GM18502 (cell line): ENCODE data around the gene NIBAN1.
"Not testable (repeated sequence)": the region's sequence is repeated elsewhere in the genome, so short reads cannot be mapped to it uniquely, and the experiment has no call there.

Source experiments
- ATAC-seq: cut with Tn5 transposase; IDR thresholded peaks from one replicate; pipeline ENCODE4 v1.9.1; 2021; ENCODE audit warnings: mild to moderate bottlenecking; ENCODE audit not compliant: unreplicated experiment, poor library complexity

NIBAN1 gene, protein sequence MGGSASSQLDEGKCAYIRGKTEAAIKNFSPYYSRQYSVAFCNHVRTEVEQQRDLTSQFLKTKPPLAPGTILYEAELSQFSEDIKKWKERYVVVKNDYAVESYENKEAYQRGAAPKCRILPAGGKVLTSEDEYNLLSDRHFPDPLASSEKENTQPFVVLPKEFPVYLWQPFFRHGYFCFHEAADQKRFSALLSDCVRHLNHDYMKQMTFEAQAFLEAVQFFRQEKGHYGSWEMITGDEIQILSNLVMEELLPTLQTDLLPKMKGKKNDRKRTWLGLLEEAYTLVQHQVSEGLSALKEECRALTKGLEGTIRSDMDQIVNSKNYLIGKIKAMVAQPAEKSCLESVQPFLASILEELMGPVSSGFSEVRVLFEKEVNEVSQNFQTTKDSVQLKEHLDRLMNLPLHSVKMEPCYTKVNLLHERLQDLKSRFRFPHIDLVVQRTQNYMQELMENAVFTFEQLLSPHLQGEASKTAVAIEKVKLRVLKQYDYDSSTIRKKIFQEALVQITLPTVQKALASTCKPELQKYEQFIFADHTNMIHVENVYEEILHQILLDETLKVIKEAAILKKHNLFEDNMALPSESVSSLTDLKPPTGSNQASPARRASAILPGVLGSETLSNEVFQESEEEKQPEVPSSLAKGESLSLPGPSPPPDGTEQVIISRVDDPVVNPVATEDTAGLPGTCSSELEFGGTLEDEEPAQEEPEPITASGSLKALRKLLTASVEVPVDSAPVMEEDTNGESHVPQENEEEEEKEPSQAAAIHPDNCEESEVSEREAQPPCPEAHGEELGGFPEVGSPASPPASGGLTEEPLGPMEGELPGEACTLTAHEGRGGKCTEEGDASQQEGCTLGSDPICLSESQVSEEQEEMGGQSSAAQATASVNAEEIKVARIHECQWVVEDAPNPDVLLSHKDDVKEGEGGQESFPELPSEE

DNA sequence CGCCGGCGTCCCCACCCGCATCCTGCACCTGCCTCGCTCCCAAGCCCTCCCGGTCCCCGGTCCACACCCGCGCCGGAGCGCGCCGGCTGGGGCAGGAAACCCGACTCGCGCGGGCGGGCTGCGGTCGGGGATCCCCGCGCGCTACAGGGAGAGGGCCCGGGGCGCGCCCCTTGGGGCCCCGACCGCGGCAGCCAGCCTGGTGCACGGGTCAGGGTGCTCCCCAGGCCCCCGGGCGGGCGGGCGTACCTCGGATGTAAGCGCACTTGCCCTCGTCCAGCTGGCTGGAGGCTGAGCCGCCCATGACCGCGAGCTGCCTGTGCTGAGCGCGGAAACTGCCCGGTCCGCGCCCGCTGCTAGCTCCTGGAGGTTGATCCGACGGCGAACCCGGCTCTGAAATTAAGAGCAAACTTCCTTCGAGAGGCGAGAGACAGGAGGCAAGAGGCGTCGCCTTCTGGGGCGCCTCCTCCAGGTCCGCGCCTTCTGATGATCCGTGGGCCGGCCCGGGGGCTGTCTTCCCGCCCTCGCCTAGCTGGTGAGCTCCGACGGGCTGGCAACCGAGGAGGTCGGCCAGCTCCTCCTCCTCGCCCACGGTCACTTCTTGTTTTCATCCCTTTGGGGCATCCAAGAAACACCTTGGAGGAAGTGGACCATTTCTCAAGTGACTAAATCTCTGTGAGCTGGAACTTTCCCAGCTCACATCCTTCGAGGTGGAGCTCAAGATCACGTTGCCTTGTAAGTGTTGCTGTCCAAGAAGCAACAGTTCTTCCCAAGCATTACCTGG is at the start of gene NIBAN1:
Gene NIBAN1, minus strand, starts transcription at position 453 of the 781 bp plus-strand sequence. Its CDS starts 152 bp downstream, at position 301.
- ATAC-seq, result peak; percentile 66

DNA sequence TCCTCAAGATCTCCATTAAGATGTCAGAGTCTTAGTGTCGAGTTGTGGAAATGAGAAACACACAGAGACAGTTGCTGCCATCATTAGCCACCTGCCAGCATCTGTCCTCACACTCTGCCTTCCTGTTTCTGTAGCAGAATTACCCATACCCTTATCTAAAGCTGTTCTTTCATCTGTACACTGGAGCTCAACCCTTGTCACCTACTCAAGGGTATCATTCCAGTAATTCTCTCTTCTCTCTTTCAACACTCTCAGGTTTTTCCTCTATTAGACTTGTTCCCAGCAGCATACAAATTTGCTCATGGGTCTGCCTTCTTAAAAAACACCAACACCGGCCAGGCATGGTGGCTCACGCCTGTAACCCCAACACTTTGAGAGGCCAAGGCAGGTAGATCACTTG is 43.7 kb upstream of the NIBAN1 start:
- ATAC-seq, result no peak

DNA sequence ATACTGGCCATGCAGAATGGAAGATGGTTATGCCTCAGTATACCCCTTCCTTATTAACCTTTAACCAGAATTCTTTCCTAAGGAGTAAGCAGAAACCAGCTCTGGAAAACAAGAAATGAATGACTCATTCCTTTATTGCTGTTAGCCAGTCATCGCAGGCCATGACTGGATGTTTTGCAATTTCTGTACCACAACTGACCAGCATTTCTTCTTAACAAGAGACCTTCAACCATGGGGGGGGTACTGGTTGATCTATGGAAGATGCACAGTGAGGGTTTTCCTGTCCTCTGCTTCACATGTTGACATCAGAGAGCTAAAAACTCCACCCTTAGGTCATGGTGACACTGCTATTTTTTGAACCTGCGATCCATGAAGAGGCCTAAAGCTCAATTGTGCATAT is 43.0 kb upstream of the NIBAN1 start:
- ATAC-seq, result no peak

DNA sequence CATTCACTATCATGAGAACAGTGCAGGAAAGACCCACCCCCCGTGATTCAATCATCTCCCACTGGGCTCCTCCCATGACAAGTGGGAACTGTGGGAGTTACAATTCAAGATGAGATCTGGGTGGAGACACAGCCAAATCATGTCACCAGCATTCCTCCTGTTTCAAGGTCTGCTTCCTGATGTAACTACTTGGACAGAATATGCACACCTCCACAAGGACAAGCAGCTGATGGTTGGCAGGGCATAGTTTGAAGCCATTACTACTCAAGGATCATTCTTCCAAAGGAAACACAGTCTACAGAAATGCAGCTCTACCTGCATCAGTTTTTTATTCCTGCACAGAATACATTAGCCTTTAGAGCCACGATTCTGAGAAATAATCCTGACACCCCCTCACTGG is 42.6 kb upstream of the NIBAN1 start:
- no peak for ATAC-seq

DNA sequence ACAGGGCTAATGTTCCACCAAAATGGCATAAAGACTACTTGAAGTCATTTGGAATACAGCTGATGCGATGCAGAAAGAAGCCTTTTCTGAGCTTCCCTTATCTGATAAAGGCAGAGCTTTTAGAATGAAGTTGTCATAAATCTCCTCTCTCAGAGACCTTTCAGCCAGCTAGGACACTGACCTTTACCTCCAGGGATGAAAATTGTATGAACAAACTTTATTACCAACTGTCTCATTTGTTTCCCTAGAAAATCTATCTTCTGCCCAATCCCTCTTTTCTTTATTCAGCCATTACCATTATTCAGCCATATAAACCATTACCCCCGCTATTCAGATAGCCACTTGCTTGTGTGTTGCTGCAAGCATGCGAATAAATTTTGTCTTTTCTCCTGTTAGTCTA is 41.3 kb upstream of the NIBAN1 start:
- ATAC-seq, result no peak

DNA sequence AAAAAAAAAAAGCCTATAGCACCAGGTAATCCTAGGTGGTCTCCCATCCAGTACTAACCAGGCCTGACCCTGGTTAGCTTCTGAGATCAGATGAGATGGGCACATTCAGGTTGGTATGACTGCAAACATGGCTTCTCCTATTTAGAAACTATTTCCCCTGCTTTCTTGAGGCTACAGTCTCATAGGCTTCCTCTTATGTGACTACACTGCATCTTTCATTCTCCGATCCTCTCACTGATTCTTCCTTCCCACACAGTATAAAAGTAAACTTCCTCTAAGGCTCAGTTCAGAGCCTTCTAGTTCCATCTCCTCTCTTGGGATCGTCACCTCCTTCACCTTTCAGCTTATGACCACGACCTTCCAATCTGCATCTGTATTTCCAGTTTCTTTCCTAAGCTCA is 40.6 kb upstream of the NIBAN1 start:
- no peak for ATAC-seq

DNA sequence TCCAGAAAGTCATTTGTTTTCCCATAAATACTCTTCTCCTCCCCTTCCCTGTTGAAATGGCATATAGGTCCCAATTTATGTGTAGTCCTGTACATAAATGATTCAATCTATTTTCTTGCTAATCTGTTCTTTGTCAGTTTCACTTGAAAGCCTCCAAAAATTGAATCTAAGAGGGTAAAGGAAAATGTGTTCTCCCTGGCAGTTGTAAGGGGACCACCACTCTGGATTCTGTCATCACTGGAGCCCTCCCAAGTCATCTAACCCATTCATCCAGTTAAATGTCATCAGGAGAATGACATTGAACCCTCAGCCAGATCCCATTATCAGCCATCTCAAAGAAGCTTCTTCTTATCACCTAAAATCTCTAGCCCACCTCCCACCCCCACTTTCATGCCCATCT is 36.1 kb upstream of the NIBAN1 start:
- ATAC-seq, result no peak

DNA sequence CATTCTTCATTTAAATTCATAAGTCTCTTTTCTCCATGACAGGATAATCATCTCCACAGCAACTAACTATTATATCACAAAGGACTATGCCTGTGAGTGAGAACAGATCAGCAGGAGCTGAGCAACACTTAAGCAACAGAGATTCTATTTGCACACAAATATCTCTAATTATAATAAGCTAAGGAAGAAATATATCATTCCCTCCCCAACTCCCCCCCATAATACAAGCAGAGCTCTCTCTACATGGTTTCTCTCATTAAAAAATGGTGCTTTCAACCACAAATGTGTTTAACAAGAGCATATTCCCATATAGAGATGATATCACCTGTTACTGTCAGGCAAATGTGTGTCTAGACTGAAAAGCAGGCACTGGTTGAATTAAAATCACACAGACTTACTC is 34.5 kb upstream of the NIBAN1 start:
- no peak for ATAC-seq

DNA sequence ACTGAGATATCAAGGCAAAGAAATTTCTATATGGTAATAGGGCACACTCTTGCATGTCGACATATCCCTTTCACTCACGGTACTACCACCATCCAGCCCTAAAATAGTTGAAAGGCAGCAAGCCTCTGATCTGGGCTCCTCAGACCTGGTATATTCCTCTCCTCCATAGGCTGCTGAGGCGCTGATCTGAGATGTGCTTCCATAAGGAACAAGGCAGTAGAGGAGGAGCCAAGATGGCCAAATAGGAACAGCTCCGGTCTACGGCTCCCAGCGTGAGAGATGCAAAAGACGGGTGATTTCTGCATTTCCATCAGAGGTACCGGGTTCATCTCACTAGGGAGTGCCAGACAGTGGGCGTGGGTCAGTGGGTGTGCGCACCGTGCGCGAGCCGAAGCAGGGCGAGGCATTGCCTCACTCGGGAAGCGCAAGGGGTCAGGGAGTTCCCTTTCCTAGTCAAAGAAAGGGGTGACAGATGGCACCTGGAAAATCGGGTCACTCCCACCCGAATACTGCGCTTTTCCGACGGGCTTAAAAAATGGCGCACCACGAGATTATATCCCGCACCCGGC is 27.1 kb upstream of the NIBAN1 start:
- ATAC-seq, result not testable (repeated sequence)

DNA sequence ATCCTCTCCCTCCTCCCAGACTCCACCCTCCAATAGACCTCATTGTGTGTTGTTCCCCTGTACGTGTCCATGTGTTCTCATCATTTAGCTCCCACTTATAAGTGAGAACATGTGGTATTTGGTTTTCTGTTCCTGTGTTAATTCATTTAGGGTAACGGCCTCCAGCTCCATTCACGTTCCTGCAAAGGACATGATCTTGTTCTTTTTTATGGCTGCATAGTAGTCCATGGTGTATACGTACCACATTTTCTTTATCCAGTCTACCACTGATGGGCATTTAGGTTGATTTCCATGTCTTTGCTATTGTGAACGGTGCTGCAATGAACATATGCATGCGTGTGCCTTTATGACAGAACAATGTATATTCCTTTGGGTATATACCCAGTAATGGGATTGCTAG is 25.7 kb upstream of the NIBAN1 start:
- not testable (repeated sequence) for ATAC-seq

DNA sequence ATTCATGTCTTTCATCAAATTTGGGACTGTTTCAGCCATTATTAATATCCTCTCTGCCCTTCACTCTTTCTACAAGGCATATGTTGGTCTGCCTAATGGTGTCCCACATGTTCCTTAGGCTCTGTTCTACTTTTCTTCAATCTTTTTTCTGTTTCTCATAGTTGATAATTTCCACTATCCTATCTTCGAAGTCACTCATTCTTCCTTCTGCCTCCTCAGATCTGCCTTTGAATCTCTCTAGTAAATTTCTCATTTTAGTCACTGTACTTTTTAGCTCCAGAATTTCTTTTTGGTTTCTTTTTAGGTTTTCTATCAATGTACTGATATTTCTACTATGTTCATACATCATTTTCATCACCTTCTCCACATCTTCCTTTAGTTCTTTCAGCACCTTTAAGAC is 20.0 kb upstream of the NIBAN1 start:
- ATAC-seq, result no peak

DNA sequence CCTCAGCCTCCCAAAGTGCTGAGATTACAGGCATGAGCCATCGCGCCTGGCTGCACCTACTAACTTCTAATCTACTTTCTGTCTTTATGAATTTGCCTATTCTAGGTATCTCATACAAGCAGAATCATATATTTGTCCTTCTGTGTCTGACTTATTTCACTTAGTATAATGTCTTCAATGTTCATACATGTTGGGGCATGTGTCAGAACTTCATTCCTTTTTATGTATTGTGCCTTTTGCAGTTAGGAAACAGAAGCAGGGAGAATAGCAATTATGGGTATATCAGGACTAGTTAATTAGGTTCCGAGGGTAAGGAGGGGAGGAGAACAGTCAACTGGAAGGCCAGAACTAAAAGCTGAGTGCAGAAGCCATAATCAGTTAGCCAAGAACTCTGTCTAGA is 18.0 kb upstream of the NIBAN1 start:
- ATAC-seq, result no peak

DNA sequence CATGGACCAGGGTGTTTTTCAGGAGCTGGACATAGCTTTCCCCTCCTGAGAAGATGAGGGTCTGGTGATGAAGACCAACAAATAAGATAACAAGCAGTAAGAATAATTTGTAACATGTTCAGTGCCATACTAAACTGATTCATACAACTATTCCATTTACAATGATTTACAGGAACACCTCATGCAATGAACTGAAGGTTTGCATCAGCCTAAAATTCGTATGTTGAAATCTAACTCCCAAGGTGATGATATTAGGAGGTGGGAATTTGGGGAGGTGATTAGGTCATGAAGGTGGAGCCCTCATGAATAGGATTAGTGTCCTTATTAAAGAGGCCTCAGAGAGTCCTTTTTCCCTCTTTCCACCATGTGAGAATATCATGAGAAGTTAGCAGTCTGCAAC is 15.9 kb upstream of the NIBAN1 start:
- no peak for ATAC-seq

DNA sequence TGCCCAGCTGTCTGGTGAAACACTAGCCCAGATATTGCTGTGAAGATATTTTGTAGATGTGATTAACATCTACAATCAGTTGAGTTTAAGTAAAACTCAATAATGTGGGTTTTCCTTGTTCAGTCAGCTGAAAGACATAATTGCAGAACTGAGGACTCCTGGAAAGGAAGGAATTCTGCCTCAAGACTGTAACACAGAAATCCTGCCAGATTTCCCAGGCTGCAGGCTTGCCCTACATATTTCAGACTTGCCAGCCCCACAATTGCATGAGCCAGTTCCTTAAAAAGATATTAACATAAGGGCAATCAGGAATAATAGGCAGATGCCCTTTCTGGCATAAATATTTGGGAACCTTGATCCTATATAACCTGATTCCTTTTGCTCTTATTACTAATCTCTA is 14.2 kb upstream of the NIBAN1 start:
- no peak for ATAC-seq

DNA sequence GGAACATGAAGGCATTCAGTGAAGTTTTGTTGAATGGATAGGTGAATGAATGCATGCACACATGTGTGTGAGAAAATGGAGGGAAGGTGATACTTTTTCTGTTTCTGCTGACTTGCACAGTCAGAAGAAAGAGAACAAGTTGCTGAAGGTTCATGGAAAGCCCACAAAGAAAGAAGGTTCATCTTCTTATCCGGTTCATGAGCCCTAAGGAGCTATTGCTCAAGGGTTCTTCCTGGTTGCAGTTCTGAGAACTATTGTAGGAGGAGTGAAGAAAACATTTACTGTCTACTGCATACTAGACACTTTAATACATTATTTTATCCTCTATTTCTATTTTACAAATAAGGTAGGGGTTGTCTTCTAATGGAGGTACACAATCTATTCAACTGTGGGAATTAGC is 13.4 kb upstream of the NIBAN1 start:
- no peak for ATAC-seq

DNA sequence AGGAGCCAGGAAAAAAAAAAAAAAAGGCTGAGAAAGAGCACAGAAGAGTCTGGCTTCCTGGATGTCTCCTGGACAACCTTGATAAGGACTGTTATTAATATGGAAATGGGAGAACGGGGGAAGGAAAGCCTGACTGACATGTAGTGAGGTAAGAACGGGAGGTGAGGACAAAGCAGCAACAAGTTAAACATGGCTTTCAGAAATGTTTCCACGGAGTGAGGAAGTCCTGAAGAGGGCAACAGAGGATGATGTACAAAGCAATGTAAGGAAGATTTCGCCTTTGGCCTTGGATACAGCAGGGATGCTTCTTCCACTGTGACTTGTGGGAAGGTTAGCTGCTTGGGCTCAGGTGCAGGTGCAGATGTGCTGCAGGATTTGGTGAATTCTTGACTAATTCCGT is 11.9 kb upstream of the NIBAN1 start:
- no peak for ATAC-seq

DNA sequence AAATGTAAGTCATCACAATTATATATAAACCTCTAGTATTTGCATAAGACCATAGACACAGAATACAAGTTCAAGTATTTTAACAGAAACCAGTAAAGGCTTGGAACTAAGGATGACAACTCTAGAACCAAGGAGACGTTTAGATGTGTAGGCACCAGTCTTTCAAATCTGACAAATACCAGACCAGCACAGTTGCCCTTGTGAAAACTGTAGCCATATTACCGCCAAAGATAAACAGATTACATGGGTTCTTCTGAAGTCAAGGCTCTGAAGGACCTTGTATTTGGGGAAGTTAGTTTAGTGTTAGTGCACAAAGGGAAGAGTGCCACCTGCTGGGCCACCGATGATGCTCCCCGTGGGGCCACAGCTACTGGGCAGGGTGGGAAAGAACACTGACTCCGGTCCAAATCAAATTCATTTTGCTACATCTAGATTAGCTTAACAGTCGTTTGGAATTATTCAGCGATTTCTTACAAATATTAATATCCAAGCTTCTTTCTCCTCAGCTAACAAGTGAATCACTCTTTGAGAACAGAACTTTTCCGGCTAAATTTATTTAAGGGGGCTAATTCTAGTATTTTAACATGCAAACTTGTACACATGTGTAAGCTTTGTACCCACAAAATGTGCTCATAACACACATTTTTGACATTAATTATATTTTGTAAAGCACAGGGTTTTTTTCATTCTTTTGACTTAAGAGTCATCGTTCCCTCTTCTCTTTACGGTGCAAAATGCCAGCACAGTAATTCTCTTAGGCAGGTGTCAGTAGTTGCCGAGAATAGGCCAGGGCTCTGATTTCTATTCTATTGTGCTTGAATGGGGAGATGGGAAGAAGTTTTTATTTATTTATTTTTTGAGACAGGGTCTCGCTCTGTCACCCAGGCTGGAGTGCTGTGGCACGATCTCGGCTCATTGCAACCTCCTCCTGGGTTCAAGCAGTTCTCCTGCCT is 8.0 kb upstream of the NIBAN1 start:
- ATAC-seq, result peak; percentile 97

DNA sequence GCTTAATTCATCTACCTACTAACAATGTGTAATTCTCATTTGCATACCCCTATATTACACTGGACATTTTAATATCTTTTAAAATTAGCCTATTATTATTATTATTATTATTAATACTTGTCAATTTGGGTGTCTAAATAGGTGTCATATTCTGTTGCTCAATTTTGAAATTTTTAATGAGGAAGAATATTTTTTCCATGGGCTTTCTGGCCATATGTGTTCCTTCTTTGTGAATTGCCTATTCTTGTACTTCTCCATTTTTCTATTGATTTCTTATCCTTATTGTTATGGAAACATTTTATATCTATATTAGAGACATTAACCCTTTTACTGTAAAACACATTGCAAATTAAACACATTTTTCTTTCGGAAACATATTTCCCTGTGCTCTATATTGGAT is 6.4 kb upstream of the NIBAN1 start:
- no peak for ATAC-seq

DNA sequence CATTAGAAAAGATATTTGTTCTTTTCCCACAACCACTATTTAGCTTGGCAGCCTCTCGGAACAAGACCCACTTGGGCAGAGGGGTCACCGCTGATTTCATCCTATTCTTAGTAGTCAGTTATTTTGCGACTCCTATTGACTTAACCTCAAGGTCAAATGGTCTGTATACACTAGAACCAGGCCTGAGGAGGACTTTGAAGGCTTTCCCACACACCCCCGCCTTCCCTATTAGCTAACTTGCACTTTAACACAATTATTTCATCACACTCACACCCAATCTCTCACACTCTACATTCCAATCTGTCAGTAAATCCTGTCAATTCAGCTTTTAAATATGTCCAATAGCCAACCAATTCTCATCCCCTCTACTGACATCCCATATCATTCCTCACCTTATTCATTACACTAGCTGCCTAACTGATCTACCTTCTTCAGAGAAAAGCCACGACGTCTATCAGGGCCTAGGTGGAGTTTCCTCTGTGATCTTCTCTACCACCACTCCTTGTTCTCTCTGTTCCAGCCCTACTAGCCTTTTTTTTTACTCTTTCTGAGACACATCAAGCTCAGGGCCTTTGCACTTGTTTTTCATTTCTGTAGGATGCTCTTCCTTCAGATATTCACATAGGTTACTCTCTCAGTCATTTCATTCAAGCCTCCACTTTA is 1.0 kb upstream of the NIBAN1 start:
- ATAC-seq, result no peak
